Mucosa of rectum (tissue), 2 donors: ENCODE results near the gene MGA.

Source experiments
- H3K27ac ChIP-seq, 2 donors: one replicate each; pipeline ENCODE4 v1.7.0; 2013; ENCODE audit warnings: inconsistent platforms in 2 of 2, low read depth in 2 of 2, low read length in 2 of 2
- H3K27me3 ChIP-seq, 2 donors: one replicate each; pipeline ENCODE4 v1.7.0; 2013; ENCODE audit warnings: low read length in 2 of 2; ENCODE audit not compliant: control insufficient read depth in 2 of 2, insufficient read depth in 2 of 2
- H3K36me3 ChIP-seq, 2 donors: one replicate each; pipeline ENCODE4 v1.7.0; 2013; ENCODE audit warnings: low read length in 2 of 2; ENCODE audit not compliant: control insufficient read depth in 2 of 2, insufficient read depth in 2 of 2
- H3K4me1 ChIP-seq, 2 donors: one replicate each; pipeline ENCODE4 v1.7.0; 2013; ENCODE audit warnings: low read length in 2 of 2, mild to moderate bottlenecking in 1 of 2; ENCODE audit not compliant: control insufficient read depth in 2 of 2, insufficient read depth in 2 of 2
- H3K4me3 ChIP-seq, 2 donors: one replicate each; pipeline ENCODE4 v1.7.0; 2013; ENCODE audit warnings: low read length in 2 of 2
- H3K9ac ChIP-seq, 2 donors: one replicate each; pipeline ENCODE4 v1.7.0; 2013; ENCODE audit warnings: low read length in 2 of 2, low read depth in 1 of 2, mild to moderate bottlenecking in 1 of 2
- H3K9me3 ChIP-seq, 2 donors: one replicate each; pipeline ENCODE4 v1.7.0; 2013; ENCODE audit warnings: low read length in 2 of 2; ENCODE audit not compliant: control insufficient read depth in 2 of 2
- donor health status: healthy.
- donor health status: Normal muscosa, but diverticular disease.

MGA gene

DNA sequence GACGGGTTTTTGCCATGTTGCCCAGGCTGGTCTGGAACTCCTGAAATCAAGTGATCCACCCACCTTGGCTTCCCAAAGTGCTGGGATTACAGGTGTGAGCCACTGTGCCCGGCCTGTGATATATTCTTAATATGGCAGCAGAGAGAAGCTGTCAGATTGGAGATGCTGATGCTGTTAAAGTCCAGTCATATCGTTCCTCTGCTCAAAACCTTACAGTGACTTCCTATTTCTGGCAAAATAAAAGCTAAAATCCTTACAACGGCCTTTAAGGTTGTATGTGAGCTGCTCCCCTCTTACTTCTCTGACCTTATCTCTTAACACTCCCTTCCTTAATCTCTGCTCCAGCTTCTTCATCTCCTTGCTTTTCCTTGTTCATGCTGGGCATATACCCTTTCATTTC, 26.6 kb upstream of the MGA start:
- Histone ChIP-seq H3K4me3 (no peak overlapping the region), H3K27ac (no peak overlapping the region), H3K4me1 (no peaks in the 10 kb centered on the region), H3K9me3 (no peaks in the 10 kb centered on the region), H3K36me3 (no peaks in the 10 kb centered on the region), H3K9ac (no peak overlapping the region), H3K27me3 (no peaks in the 10 kb centered on the region)

GRCh38 chr15:41634072-41634626, 26.1 kb upstream of the MGA start:
- no peak overlapping the region for H3K4me3 ChIP-seq
- H3K9me3 ChIP-seq = no peaks in the 10 kb centered on the region
- H3K27me3 ChIP-seq = no peaks in the 10 kb centered on the region
- no peaks in the 10 kb centered on the region for H3K36me3 ChIP-seq
- no peak overlapping the region for H3K9ac ChIP-seq
- H3K27ac ChIP-seq = no peak overlapping the region
- H3K4me1 ChIP-seq = no peaks in the 10 kb centered on the region

DNA sequence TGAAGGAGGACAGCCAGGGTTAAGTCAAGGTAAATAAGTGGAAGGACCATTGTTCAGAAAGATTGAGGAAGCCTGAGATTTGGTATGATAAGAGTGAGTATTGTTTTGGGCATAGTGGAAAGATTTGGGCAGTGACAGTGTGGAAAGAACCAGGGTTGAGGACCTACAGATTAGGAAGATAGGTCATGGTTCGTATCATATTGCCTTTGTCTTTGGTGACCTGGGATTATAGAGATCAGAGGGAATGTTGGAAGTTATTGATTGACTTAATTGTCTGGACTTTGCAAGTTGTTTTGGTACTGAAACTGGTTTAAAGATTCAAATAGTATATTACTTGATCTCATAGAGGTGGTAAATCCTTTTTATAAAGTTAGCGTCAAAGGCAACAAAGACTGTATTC, 23.1 kb upstream of the MGA start:
- Histone ChIP-seq H3K27me3 (no peaks in the 10 kb centered on the region), H3K9me3 (no peaks in the 10 kb centered on the region), H3K4me3 (no peak overlapping the region), H3K4me1 (no peaks in the 10 kb centered on the region), H3K36me3 (no peaks in the 10 kb centered on the region), H3K27ac (no peak overlapping the region), H3K9ac (no peak overlapping the region)

- no peak overlapping the region for H3K4me3 ChIP-seq
- H3K9ac ChIP-seq = no peak overlapping the region
- no peaks in the 10 kb centered on the region for H3K9me3 ChIP-seq
- no peak overlapping the region for H3K27ac ChIP-seq
- H3K36me3 ChIP-seq = no peaks in the 10 kb centered on the region
- H3K4me1 ChIP-seq = no peaks in the 10 kb centered on the region
- H3K27me3 ChIP-seq = no peaks in the 10 kb centered on the region
Observed at GRCh38 chr15:41640985-41641384, 19.2 kb upstream of the MGA start.

GRCh38 chr15:41647262-41647661, 12.9 kb upstream of the MGA start:
- Histone ChIP-seq H3K9me3 (no peaks in the 10 kb centered on the region), H3K36me3 (no peaks in the 10 kb centered on the region), H3K9ac (no peak overlapping the region), H3K27ac (no peak overlapping the region), H3K4me1 (peaks cover 0 to 3% of the 10 kb centered on the region in 2 donors), H3K4me3 (no peak overlapping the region), H3K27me3 (no peaks in the 10 kb centered on the region)

DNA sequence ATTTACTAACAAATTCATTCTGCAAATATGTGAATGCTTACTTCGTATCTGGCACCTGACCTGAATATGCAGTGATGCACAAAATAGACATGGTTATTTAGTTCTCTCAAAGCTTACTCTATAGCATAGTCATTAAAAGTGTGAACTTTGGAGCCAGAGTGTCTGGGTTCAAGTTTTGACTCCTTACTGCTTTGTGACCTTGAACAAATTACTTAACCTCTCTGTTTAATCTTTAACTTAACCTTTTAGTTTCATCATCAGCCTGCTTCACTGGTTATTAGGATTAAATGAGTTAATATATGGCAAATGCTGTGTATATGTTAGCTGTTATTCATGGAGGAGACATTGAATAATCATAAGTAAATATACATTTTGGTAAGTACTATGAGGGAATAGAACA, 12.1 kb upstream of the MGA start:
- no peak overlapping the region for H3K9ac ChIP-seq
- no peak overlapping the region for H3K27ac ChIP-seq
- H3K9me3 ChIP-seq = no peaks in the 10 kb centered on the region
- no peaks in the 10 kb centered on the region for H3K27me3 ChIP-seq
- H3K4me1 ChIP-seq = peaks cover 0 to 3% of the 10 kb centered on the region in 2 donors
- no peaks in the 10 kb centered on the region for H3K36me3 ChIP-seq
- H3K4me3 ChIP-seq = no peak overlapping the region

DNA sequence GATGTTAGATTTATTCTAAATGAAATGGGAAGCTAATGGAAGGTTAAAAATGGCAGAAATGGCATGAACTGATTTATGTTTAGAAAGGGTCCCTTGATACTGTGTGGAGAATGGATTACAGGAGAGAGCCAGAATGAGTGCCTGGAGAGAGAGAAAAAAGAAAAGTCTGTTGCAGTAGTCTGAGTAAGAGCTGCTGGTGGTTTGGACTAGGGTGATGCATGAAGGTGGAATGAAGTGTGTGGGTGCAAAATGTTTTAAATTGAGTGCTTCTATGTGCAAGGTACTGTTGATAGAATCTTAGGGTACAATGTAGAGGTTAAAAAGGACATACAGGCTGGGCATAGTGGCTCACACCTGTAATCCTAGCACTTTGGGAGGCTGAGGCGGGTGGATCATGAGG, 11.4 kb upstream of the MGA start:
- no peak overlapping the region for H3K27ac ChIP-seq
- H3K27me3 ChIP-seq = no peaks in the 10 kb centered on the region
- H3K9me3 ChIP-seq = no peaks in the 10 kb centered on the region
- no peak overlapping the region for H3K4me3 ChIP-seq
- H3K4me1 ChIP-seq = peaks cover 0 to 3% of the 10 kb centered on the region in 2 donors
- H3K36me3 ChIP-seq = no peaks in the 10 kb centered on the region
- H3K9ac ChIP-seq = no peak overlapping the region

DNA sequence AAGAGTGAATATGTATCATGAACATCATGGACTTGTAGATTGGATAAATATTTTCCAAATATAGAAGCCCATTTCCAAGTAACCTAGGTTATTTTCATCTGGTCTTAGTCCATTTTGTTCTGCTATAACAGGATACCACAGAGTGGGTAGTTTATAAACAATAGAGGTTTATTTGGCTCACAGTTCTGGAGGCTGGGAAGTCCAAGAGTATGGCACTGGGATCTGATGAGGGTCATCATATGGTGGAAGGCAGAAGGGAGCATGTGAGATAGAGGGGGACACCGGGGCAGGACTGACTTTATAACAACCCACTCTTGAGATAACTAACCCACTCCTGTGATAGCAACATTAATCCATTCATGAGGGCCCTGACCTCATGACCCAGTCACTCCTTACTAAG, 9.4 kb upstream of the MGA start:
- H3K27ac ChIP-seq = no peak overlapping the region
- H3K27me3 ChIP-seq = no peaks in the 10 kb centered on the region
- H3K36me3 ChIP-seq = no peaks in the 10 kb centered on the region
- no peak overlapping the region for H3K9ac ChIP-seq
- H3K4me1 ChIP-seq = peaks cover 0 to 3% of the 10 kb centered on the region in 2 donors
- H3K9me3 ChIP-seq = no peaks in the 10 kb centered on the region
- H3K4me3 ChIP-seq = no peak overlapping the region

- H3K9me3 ChIP-seq = no peaks in the 10 kb centered on the region
- no peaks in the 10 kb centered on the region for H3K36me3 ChIP-seq
- peaks cover 0 to 3% of the 10 kb centered on the region in 2 donors for H3K4me1 ChIP-seq
- H3K4me3 ChIP-seq = no peak overlapping the region
- no peaks in the 10 kb centered on the region for H3K27me3 ChIP-seq
- H3K9ac ChIP-seq = no peak overlapping the region
- no peak overlapping the region for H3K27ac ChIP-seq
Observed at GRCh38 chr15:41651373-41651772, 8.8 kb upstream of the MGA start.

DNA sequence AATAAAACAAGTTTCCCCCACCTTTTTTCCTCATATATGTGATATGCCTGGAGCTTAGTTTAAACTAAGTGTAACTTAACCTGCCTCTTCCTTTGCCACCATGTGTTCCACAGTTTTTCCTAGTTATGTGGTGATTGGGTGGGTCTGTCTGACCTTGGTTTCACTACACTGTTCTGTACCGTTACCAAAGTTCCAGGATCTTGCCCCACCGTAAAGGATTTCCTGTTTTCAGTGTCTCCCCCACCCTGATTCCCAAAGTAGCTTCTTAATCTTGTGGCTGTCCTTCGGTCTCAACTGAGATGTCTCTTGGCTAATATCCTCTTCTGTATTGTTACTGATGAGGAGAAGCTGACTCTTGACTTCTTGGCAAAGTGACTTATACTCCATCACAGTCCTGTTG, 6.4 kb upstream of the MGA start:
- Histone ChIP-seq H3K4me1 (no peaks in the 10 kb centered on the region), H3K9ac (no peak overlapping the region), H3K36me3 (no peaks in the 10 kb centered on the region), H3K9me3 (no peaks in the 10 kb centered on the region), H3K27me3 (no peaks in the 10 kb centered on the region), H3K4me3 (no peak overlapping the region), H3K27ac (no peak overlapping the region)

GRCh38 chr15:41655716-41656115, 4.5 kb upstream of the MGA start:
- H3K4me1 ChIP-seq = peaks cover 5 to 7% of the 10 kb centered on the region in 2 donors
- no peak overlapping the region for H3K4me3 ChIP-seq
- no peaks in the 10 kb centered on the region for H3K9me3 ChIP-seq
- H3K27me3 ChIP-seq = no peaks in the 10 kb centered on the region
- H3K9ac ChIP-seq = no peak overlapping the region
- H3K27ac ChIP-seq = no peak overlapping the region
- no peaks in the 10 kb centered on the region for H3K36me3 ChIP-seq
